A549 (cell line): ENCODE data around the gene MX2.

ENCODE experiments used
- CBX8 ChIP-seq: fragments of 200-600 bp; sonication (generic); IDR thresholded peaks from 2 replicates; pipeline ENCODE4 v1.6.1; 2016
- ESRRA ChIP-seq: fragments of 150-350 bp; IDR thresholded peaks from 2 replicates; pipeline ENCODE4 v1.6.1; 2014; ENCODE audit warnings: mild to moderate bottlenecking, low read length, borderline replicate concordance
- FOXS1 ChIP-seq: fragments of 250-450 bp; sonication (Bioruptor Pico); IDR thresholded peaks from 2 replicates; pipeline ENCODE4 v1.5.0; 2020; ENCODE audit warnings: mild to moderate bottlenecking, moderate library complexity
- HOXB5 ChIP-seq: fragments of 250-450 bp; sonication (Bioruptor Pico); IDR thresholded peaks from 2 replicates; pipeline ENCODE4 v1.5.0; 2020; ENCODE audit warnings: mild to moderate bottlenecking, moderate library complexity
- JUN ChIP-seq, 2 experiments: fragments of >200 bp; sonication (Bioruptor Twin); formaldehyde crosslinking; IDR thresholded peaks; 2 replicates in 1 of 2; 3 replicates in 1 of 2; pipeline ENCODE4 v1.6.1; 2016 to 2017
- POLR2A ChIP-seq: IDR thresholded peaks from 2 replicates; pipeline ENCODE4 v1.6.1; 2012; ENCODE audit warnings: mild to moderate bottlenecking, low read length
- POLR2AphosphoS2 ChIP-seq: conservative IDR thresholded peaks from 2 replicates; pipeline ENCODE4 v1.6.1; 2012; ENCODE audit warnings: low read length, improper control_type of control experiment, inconsistent platforms
- RARB ChIP-seq: fragments of 250-450 bp; sonication (Bioruptor Pico); IDR thresholded peaks from 2 replicates; pipeline ENCODE4 v1.8.0; 2021; ENCODE audit warnings: mild to moderate bottlenecking, moderate library complexity
- SMC3 ChIP-seq: fragments of >200 bp; sonication (Bioruptor Twin); formaldehyde crosslinking; IDR thresholded peaks from 3 replicates; pipeline ENCODE4 v1.6.1; 2018; ENCODE audit warnings: inconsistent platforms
- TFCP2L1 ChIP-seq: fragments of 250-450 bp; sonication (Bioruptor Pico); IDR thresholded peaks from 2 replicates; pipeline ENCODE4 v1.5.0; 2021; ENCODE audit warnings: mild to moderate bottlenecking
- ZC3H11A ChIP-seq: fragments of 450-650 bp; IDR thresholded peaks from 2 replicates; pipeline ENCODE4 v1.6.1; 2014; ENCODE audit warnings: antibody characterized with exemption, mild to moderate bottlenecking
- TF ChIP-seq, protein P1 (sequence below): IDR thresholded peaks from 2 replicates; pipeline ENCODE4 v1.6.1; 2012
- TF ChIP-seq, protein P2 (sequence below): fragments of >200 bp; sonication (Bioruptor Twin); formaldehyde crosslinking; IDR thresholded peaks from 3 replicates; pipeline ENCODE4 v1.5.1; 2016
- TF ChIP-seq, protein P3 (sequence below): fragments of 200-600 bp; sonication (generic); IDR thresholded peaks from 2 replicates; pipeline ENCODE4 v1.6.1; 2016; ENCODE audit warnings: antibody characterized with exemption, mild to moderate bottlenecking, moderate library complexity

DNA sequence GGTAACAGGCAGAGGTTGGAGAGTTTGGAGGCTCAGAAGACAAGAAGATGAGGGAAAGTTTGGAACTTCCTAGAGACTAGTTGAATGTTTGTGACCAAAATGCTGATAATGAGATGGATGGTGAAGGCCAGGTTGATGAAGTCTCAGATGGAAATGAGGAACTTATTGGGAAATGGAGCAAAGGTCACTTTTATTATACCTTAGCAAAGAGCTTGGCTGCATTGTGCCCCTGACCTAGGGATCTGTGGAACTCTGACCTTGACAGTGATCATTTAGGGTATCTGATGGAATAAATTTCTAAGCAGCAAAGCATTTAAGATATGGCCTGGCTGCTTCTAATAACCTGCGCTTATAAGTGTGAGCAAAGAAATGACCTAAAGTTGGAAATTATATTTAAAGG, 28.1 kb upstream of the MX2 start:
- TF ChIP-seq SMC3 (no peak), CBX8 (no peak), FOXS1 (CRISPR knock-in tag) (no peak), JUN (IDR thresholded peaks at IDR 0.05) (no peak), POLR2A (no peak), ZC3H11A (no peak), POLR2AphosphoS2 (no peak), ESRRA (no peak), TFCP2L1 (CRISPR knock-in tag) (no peak), HOXB5 (no peak), RARB (no peak)
- TF ChIP-seq, protein P1, sequence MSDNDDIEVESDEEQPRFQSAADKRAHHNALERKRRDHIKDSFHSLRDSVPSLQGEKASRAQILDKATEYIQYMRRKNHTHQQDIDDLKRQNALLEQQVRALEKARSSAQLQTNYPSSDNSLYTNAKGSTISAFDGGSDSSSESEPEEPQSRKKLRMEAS, result no peak
- TF ChIP-seq, protein P2, sequence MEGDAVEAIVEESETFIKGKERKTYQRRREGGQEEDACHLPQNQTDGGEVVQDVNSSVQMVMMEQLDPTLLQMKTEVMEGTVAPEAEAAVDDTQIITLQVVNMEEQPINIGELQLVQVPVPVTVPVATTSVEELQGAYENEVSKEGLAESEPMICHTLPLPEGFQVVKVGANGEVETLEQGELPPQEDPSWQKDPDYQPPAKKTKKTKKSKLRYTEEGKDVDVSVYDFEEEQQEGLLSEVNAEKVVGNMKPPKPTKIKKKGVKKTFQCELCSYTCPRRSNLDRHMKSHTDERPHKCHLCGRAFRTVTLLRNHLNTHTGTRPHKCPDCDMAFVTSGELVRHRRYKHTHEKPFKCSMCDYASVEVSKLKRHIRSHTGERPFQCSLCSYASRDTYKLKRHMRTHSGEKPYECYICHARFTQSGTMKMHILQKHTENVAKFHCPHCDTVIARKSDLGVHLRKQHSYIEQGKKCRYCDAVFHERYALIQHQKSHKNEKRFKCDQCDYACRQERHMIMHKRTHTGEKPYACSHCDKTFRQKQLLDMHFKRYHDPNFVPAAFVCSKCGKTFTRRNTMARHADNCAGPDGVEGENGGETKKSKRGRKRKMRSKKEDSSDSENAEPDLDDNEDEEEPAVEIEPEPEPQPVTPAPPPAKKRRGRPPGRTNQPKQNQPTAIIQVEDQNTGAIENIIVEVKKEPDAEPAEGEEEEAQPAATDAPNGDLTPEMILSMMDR, result no peak
- TF ChIP-seq, protein P3, sequence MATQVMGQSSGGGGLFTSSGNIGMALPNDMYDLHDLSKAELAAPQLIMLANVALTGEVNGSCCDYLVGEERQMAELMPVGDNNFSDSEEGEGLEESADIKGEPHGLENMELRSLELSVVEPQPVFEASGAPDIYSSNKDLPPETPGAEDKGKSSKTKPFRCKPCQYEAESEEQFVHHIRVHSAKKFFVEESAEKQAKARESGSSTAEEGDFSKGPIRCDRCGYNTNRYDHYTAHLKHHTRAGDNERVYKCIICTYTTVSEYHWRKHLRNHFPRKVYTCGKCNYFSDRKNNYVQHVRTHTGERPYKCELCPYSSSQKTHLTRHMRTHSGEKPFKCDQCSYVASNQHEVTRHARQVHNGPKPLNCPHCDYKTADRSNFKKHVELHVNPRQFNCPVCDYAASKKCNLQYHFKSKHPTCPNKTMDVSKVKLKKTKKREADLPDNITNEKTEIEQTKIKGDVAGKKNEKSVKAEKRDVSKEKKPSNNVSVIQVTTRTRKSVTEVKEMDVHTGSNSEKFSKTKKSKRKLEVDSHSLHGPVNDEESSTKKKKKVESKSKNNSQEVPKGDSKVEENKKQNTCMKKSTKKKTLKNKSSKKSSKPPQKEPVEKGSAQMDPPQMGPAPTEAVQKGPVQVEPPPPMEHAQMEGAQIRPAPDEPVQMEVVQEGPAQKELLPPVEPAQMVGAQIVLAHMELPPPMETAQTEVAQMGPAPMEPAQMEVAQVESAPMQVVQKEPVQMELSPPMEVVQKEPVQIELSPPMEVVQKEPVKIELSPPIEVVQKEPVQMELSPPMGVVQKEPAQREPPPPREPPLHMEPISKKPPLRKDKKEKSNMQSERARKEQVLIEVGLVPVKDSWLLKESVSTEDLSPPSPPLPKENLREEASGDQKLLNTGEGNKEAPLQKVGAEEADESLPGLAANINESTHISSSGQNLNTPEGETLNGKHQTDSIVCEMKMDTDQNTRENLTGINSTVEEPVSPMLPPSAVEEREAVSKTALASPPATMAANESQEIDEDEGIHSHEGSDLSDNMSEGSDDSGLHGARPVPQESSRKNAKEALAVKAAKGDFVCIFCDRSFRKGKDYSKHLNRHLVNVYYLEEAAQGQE, result no peak
